ENCODE results near the gene TCFL5.

The TCFL5 gene

GRCh38 chr20:62898093-62898964, 36.7 kb upstream of the TCFL5 start:
- peak in 8 of 42 donors; percentile 18 to 67 (median 39) for DNase-seq
- intact Hi-C loops (cut with DNase I) = loop anchor here (10.0 kb wide), 1 partner anchor 106 kb away; the partner anchor contains the start of gene BHLHE23

- intact Hi-C loops (cut with DNase I) = loop anchor here (10.0 kb wide), 1 partner anchor 107 kb away; the partner anchor contains the start of gene BHLHE23
Observed at GRCh38 chr20:62897666-62898065, 36.0 kb upstream of the TCFL5 start.

DNA sequence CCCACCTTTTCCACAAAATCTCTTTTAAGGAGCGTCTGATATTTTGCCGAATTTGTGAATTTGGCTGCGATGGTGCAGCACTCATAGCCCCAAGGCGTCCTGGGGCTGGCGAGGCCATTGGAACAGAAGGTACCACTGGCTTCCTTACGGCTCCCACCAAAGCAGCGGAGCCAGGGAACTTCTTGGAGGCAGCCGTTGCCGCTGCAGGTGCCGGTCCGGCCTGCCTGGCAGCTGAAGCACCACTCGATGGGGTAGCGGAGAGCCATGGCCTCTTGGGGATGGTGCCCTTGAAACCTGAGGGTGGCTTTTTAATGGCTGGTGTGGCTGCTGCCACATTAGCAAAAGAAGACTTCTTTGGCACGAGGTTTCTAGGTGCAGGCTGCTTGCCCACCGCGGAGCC, 34.9 kb upstream of the TCFL5 start:
- intact Hi-C loops (cut with DNase I) = loop anchor here (10.0 kb wide), 1 partner anchor 108 kb away; the partner anchor contains the start of gene BHLHE23
- no peak for DNase-seq

More at GRCh38 chr20:62897666-62898065, 36.0 kb upstream of the TCFL5 start:
- DNase-seq = no peak

- intact Hi-C loops (cut with DNase I) = loop anchor here (10.0 kb wide), 1 partner anchor 109 kb away; the partner anchor contains the start of gene BHLHE23
- no peak for DNase-seq
Observed at GRCh38 chr20:62895539-62895938, 33.9 kb upstream of the TCFL5 start.

GRCh38 chr20:62894261-62894660, 32.6 kb upstream of the TCFL5 start:
- intact Hi-C loops (cut with DNase I) = loop anchor here (10.0 kb wide), 1 partner anchor 111 kb away; the partner anchor contains the start of gene BHLHE23
- DNase-seq = no peak

- intact Hi-C loops (cut with DNase I) = loop anchor here (10.0 kb wide), 1 partner anchor 111 kb away; the partner anchor contains the start of gene BHLHE23
- no peak for DNase-seq
Observed at GRCh38 chr20:62893700-62894099, 32.1 kb upstream of the TCFL5 start.

DNA sequence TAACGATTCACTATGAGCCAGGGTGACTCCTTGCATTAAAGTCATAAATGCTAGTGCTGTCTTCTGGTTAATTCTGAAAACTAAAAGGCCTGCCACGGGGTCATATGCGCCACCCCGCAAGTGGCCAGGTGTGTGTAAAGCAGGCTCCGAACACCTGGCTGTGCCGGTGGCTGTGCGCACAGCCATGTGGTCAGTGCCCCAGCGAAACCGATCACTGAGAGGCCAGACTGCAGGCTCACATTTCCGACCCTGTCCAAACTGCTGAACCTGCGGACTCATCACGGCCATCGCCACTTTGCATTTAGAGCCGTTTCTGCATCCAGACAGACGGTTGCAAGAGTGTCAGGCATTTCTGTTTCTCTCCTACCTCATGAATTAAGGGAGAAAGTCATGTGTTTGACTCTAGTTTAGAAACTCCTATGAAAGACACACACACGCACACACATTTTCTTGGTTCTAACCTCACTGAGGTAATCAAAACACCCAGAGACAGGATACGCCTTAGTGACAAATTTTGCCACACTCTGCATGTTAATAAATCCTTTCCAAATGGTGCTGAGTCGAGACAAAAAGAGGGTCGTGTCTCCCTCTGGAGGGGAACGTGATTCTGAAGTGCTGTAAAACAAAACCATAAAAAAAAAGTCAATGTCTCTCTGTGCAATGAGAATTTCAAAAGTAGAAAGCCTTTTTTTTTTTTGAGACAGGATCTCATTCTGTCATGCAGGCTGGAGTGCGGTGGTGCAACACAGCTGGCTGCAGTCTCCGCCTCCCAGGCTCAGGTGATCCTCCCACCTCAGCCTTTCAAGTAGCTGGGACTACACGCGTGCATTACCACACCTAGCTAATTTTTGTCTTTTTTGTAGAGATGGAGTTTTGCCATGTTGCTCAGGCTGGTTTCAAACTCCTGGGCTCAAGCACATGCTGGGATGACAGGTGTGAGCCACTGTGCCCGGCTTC, 31.0 kb upstream of the TCFL5 start:
- intact Hi-C loops (cut with DNase I) = loop anchor here (10.0 kb wide), 1 partner anchor 112 kb away; the partner anchor contains the start of gene BHLHE23
- peak in 39 of 42 donors; percentile 42 to 86 (median 63) for DNase-seq

DNA sequence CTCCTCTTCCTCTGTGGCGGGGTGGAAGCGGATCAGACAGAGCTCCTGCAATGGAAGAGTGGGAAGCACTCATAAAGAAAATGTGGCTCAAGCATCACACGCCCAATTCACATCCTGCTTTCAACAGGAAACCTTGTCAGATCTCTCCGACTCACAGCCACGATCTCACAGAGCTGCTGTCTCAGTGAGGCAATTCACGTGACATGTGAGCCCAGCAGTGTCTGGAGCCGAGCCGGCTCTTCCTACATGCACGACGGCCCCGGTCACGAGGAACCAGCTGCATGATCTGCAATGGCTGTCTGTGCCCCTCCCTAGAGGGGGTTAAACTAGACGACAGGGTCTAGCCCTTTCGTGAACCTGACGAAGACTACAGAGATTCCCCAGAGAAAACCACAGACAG, 29.5 kb upstream of the TCFL5 start:
- peak in 16 of 42 donors; percentile 27 to 72 (median 45) for DNase-seq

GRCh38 chr20:62890444-62890843, 28.8 kb upstream of the TCFL5 start:
- DNase-seq = no peak
- intact Hi-C loops (cut with DNase I) = loop anchor here (10.0 kb wide), 1 partner anchor 114 kb away; the partner anchor contains the start of gene BHLHE23

More for the DNA sequence above, 29.5 kb upstream of the TCFL5 start:
- intact Hi-C loops (cut with DNase I) = loop anchor here (10.0 kb wide), 1 partner anchor 114 kb away; the partner anchor contains the start of gene BHLHE23

GRCh38 chr20:62889871-62890270, 28.2 kb upstream of the TCFL5 start:
- intact Hi-C loops (cut with DNase I) = loop anchor here (10.0 kb wide), 1 partner anchor 115 kb away; the partner anchor contains the start of gene BHLHE23

DNA sequence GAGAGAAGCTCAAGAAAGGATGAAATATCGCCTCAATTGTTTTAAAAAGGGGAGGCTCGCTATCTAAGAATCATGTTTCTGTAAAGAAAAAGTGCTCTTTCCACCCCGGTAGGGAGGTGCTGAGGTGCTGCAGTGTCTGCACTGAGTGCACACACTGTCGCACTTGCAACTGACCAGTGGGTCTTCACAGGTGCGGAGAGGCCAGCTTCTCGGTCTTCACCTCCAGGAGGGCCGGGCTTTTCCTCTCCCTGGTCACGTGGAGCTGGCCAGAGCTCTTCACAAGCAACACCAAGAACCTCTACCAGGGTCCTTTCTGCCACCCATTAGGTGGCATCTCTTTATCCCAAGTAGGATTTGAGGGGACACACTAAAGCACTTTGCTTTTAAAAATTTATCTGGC, 27.8 kb upstream of the TCFL5 start:
- DNase-seq = no peak
- intact Hi-C loops (cut with DNase I) = no loop called here

More at GRCh38 chr20:62889871-62890270, 28.2 kb upstream of the TCFL5 start:
- DNase-seq = no peak

- intact Hi-C loops (cut with DNase I) = no loop called here
- no peak for DNase-seq
Observed at GRCh38 chr20:62888910-62889309, 27.3 kb upstream of the TCFL5 start.

GRCh38 chr20:62888406-62888805, 26.8 kb upstream of the TCFL5 start:
- DNase-seq = no peak
- intact Hi-C loops (cut with DNase I) = no loop called here

- intact Hi-C loops (cut with DNase I) = no loop called here
- DNase-seq = no peak
Observed at GRCh38 chr20:62887860-62888239, 26.2 kb upstream of the TCFL5 start.

GRCh38 chr20:62887152-62887859, 25.7 kb upstream of the TCFL5 start:
- peak in 3 of 42 donors; percentile 10 to 54 (median 23) for DNase-seq
- intact Hi-C loops (cut with DNase I) = no loop called here

DNA sequence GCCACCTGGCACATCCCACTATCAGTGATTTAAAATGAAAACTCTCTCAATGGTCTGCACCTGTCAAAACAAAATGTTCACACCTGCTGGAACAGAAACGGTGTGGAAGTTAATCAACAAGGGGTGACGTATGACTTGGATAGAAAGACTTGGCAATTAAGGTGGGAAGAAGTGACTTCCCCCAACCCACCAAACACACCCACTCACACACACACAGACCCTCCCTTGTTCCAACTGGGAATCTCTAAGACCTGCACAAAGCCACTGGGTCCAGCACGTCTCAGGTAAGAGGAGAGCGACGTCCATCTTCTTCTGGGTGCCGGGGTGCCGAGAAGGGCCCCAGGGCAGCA, 25.1 kb upstream of the TCFL5 start:
- no peak for DNase-seq
- intact Hi-C loops (cut with DNase I) = no loop called here

DNA sequence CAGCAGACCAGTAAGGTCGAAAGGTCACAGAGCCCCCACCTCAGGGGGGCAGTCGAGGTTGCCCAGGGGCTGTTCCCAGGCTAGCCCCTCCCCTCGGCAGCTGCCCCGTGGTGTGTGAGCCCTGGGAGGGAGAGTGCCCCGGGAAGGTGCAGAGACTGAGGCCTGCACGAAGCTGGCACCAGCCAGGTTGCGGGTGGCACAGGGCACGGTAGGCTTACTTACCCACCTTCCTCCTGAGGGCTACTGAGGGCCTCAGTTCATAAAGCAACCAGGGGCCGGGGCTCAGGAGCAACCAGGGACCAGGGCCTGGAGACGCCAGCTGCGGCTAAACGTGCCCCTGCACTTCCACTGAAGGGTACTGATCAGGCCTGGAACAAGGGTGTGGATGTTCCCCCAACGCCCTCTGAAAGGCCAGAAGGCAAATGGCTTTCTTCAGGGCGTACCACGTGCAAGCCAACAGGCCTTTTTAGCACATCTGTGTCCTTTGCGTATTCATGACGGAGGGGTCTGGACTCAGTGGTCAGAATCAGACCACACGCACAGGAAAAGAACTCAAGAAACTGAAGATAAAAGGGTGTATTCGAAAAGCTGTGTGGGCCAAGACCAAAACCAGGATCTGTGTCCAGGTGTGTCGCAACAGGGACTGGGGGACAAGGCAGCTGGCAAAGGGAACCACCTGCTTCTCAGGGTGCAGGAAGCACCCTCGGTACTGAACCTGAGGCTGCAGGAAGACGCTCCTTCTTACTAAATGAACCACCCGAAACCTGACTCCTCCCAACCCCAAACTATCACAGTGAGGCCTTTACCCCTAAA, 24.5 kb upstream of the TCFL5 start:
- DNase-seq = no peak
- intact Hi-C loops (cut with DNase I) = no loop called here

All from head of caudate nucleus (tissue), 42 donors.